CD8-positive, alpha-beta memory T cell (primary cell): Measurements from ENCODE around the gene DENND2C. TPM values are rescaled to one million over a fixed set of nuclear protein-coding genes. Genes with fewer than 3 reads are reported as not detected.

ENCODE experiments used
- CTCF ChIA-PET: fragments of 350-600 bp; sonication (Branson Sonifier 250); formaldehyde crosslinking; loops from one replicate; lab custom pipeline; 2021; ENCODE audit warnings: antibody characterized with exemption; lab: Charles Lee
- POLR2A ChIA-PET: fragments of 350-600 bp; sonication (Branson Sonifier 250); formaldehyde crosslinking; loops from one replicate; lab custom pipeline; 2021; ENCODE audit warnings: antibody characterized with exemption; lab: Charles Lee
- DNase-seq, 5 donors: peaks; one replicate each; pipeline versions ENCODE4 v3.0.0 to v3.0.0-alpha.2; 2020 to 2022; ENCODE audit warnings: mixed read lengths in 1 of 5
- H3K27ac ChIP-seq: one replicate; pipeline ENCODE4 v1.7.0; 2013; ENCODE audit warnings: low read depth, mild to moderate bottlenecking, low read length, moderate library complexity
- H3K27me3 ChIP-seq: 2 replicates; pipeline ENCODE4 v1.7.0; 2013; ENCODE audit warnings: low read length, mild to moderate bottlenecking; ENCODE audit not compliant: insufficient read depth, poor library complexity, severe bottlenecking
- H3K36me3 ChIP-seq: 2 replicates; pipeline ENCODE4 v1.7.0; 2013; ENCODE audit warnings: mild to moderate bottlenecking, low read length, moderate library complexity; ENCODE audit not compliant: insufficient read depth
- H3K4me1 ChIP-seq: 2 replicates; pipeline ENCODE4 v1.7.0; 2013; ENCODE audit warnings: mild to moderate bottlenecking, low read length, moderate library complexity; ENCODE audit not compliant: insufficient read depth
- H3K4me3 ChIP-seq: 2 replicates; pipeline ENCODE4 v1.7.0; 2013; ENCODE audit warnings: mild to moderate bottlenecking, low read length
- H3K9me3 ChIP-seq: 2 replicates; pipeline ENCODE4 v1.7.0; 2013; ENCODE audit warnings: mild to moderate bottlenecking, low read length
- H3K27ac Mint-ChIP-seq, 8 donors: one replicate each; pipeline ENCODE4 v1.8.0; 2020 to 2021; ENCODE audit warnings: mixed read lengths in 8 of 8, mild to moderate bottlenecking in 6 of 8, inconsistent platforms in 3 of 8, moderate library complexity in 3 of 8
- H3K27me3 Mint-ChIP-seq, 2 donors: one replicate each; pipeline ENCODE4 v1.8.0; 2020 to 2021; ENCODE audit warnings: mixed read lengths in 2 of 2, mild to moderate bottlenecking in 1 of 2, moderate library complexity in 1 of 2
- H3K36me3 Mint-ChIP-seq, 3 donors: one replicate each; pipeline ENCODE4 v1.8.0; 2020 to 2021; ENCODE audit warnings: mixed read lengths in 3 of 3, inconsistent platforms in 1 of 3, mild to moderate bottlenecking in 1 of 3
- H3K4me1 Mint-ChIP-seq, 3 donors: one replicate each; pipeline ENCODE4 v1.8.0; 2020 to 2021; ENCODE audit warnings: mixed read lengths in 3 of 3, inconsistent platforms in 1 of 3, mild to moderate bottlenecking in 1 of 3
- H3K4me3 Mint-ChIP-seq, 7 donors: one replicate each; pipeline ENCODE4 v1.8.0; 2020 to 2021; ENCODE audit warnings: mixed read lengths in 7 of 7, mild to moderate bottlenecking in 6 of 7, moderate library complexity in 4 of 7, inconsistent platforms in 2 of 7
- H3K9me3 Mint-ChIP-seq, 5 donors: one replicate each; pipeline ENCODE4 v1.8.0; 2020 to 2022; ENCODE audit warnings: mixed read lengths in 5 of 5, mild to moderate bottlenecking in 3 of 5, moderate library complexity in 2 of 5, inconsistent platforms in 1 of 5
- polyA plus RNA-seq: library from polyadenylated mRNA; unstranded; fragments of 300-500 nt; fragmentation: Illumina TruSeq; gene quantifications from one replicate; pipeline ENCODE4 v1.2.3, GENCODE V29; 2021
- total RNA-seq, 2 experiments: library from RNA; stranded (reverse); gene quantifications; one replicate each; pipeline ENCODE4 v1.2.3, GENCODE V29; 2021

Gene DENND2C
- total and polyA plus RNA-seq, 3 experiments from 2014 or later, result 0.47 to 0.75 (median 0.59) TPM

DNA sequence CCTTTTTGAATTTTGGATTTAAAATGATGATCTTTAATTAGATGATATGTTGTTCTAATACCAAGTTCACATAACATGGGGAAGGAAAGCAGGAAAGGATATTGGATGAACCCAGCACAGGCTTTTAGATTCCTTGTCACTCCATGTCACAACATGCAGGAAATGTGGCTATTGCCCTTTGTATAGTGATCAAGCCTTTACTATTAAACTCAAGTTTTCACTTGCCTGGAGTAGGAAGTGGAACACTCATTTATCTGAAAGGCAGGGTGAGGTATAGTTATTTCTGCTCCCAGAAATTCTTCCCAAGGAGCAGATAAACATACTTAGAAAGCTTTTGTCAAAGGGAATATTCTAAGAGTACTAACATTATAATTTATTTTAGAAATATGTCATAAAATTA lies 51.2 kb downstream of the DENND2C start:
- Mint-ChIP-seq H3K36me3 (peaks cover 0 to 2% (median 0%) of the 10 kb centered on the region in 3 donors), H3K27ac (no peak overlapping the region), H3K9me3 (no peaks in the 10 kb centered on the region), H3K27me3 (peaks cover 2 to 3% of the 10 kb centered on the region in 2 donors), H3K4me1 (no peaks in the 10 kb centered on the region), H3K4me3 (no peak overlapping the region)
- Histone ChIP-seq H3K27me3 (no peaks in the 10 kb centered on the region), H3K27ac (no peak overlapping the region), H3K9me3 (no peaks in the 10 kb centered on the region), H3K4me3 (no peak overlapping the region), H3K4me1 (no peaks in the 10 kb centered on the region), H3K36me3 (no peaks in the 10 kb centered on the region)
- no peak for DNase-seq
- POLR2A ChIA-PET, result no interaction called here
- CTCF ChIA-PET, result no interaction called here

DNA sequence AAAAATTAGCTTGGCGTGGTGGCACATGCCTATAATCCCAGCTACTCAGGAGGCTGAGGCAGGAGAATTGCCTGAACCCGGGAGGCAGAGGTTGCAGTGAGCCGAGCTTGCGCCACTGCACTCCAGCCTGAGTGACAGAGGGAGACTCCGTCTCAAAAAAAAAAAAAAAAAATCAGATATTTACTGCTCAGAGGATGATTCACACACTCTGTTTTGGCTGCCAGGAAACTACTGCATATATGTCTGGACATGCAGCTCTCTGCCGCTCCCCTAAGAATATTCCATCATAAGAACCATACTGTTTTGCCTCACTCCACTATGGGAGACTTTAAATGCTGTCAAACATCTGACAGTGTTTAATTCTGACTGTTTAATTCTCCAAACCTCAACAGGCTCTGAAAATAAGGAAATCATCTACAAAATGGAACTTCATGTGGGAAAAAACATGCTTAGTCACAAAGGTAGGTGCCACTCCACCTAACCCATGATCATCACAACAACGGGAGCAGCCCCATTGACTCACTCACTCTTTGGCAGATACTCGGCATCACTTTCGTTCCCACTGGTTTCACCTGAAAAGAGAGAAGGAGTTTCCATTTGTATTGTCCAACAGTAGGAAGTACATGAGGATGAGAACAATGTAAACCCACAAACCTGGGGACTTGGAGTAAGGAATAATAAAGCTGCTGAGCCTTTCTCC lies 59.2 kb downstream of the DENND2C start:
- Mint-ChIP-seq H3K4me1 (no peaks in the 10 kb centered on the region), H3K27ac (no peak overlapping the region), H3K9me3 (no peaks in the 10 kb centered on the region), H3K36me3 (no peaks in the 10 kb centered on the region), H3K4me3 (no peak overlapping the region), H3K27me3 (peaks cover 3 to 21% of the 10 kb centered on the region in 2 donors)
- no peak for DNase-seq
- Histone ChIP-seq H3K27ac (no peak overlapping the region), H3K27me3 (no peaks in the 10 kb centered on the region), H3K4me3 (no peak overlapping the region), H3K4me1 (no peaks in the 10 kb centered on the region), H3K9me3 (no peaks in the 10 kb centered on the region), H3K36me3 (no peaks in the 10 kb centered on the region)
- ChIA-PET CTCF (no interaction called here), POLR2A (no interaction called here)

DNA sequence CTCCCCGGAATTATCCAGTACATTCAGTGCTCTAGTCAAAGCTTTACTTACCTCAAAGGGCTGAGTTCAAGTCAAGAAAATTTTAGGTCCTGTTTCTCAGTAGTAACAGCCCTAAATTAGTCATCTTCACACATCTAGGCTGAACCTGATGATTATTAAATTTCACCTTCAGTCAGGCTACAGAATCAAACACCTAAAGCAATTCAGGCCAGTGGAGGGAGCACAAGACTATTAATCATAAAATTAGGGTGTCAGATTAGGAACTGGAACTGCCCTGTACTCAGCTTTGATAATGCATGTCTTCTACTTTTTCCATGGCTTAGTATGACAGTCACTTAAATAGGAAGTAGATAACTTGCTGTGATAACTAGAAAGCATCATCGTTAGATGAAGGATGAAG lies 60.0 kb downstream of the DENND2C start:
- Mint-ChIP-seq H3K4me1 (no peaks in the 10 kb centered on the region), H3K9me3 (no peaks in the 10 kb centered on the region), H3K36me3 (no peaks in the 10 kb centered on the region), H3K27me3 (peaks cover 3 to 22% of the 10 kb centered on the region in 2 donors), H3K27ac (no peak overlapping the region), H3K4me3 (no peak overlapping the region)
- POLR2A ChIA-PET, result no interaction called here
- Histone ChIP-seq H3K4me1 (no peaks in the 10 kb centered on the region), H3K27me3 (no peaks in the 10 kb centered on the region), H3K4me3 (no peak overlapping the region), H3K27ac (no peak overlapping the region), H3K9me3 (no peaks in the 10 kb centered on the region), H3K36me3 (no peaks in the 10 kb centered on the region)
- no peak for DNase-seq
- CTCF ChIA-PET, result no interaction called here

DNA sequence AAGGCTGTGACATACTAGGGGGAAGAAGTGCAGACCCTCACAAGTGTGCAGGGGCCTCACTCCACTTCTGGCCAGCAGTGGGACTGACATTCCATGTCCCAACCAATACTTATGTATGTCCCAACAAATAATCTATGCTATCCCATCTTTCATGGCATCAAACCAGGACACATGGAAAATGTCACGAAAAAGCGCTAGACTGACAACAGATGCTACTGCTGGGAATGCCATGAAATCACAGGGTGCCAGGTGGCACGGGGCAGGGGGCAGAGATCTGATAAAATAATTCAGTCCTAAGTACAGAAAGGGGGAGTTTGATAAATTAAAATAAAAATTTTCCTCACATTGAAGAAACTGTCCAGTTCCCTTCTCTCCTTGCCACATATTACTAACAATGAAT lies 60.8 kb downstream of the DENND2C start:
- POLR2A ChIA-PET, result no interaction called here
- Mint-ChIP-seq H3K36me3 (no peaks in the 10 kb centered on the region), H3K27ac (no peak overlapping the region), H3K4me1 (no peaks in the 10 kb centered on the region), H3K27me3 (peaks cover 2 to 22% of the 10 kb centered on the region in 2 donors), H3K9me3 (no peaks in the 10 kb centered on the region), H3K4me3 (no peak overlapping the region)
- DNase-seq, result no peak
- Histone ChIP-seq H3K27me3 (no peaks in the 10 kb centered on the region), H3K9me3 (no peaks in the 10 kb centered on the region), H3K36me3 (no peaks in the 10 kb centered on the region), H3K4me3 (no peak overlapping the region), H3K4me1 (no peaks in the 10 kb centered on the region), H3K27ac (no peak overlapping the region)
- CTCF ChIA-PET, result no interaction called here

DNA sequence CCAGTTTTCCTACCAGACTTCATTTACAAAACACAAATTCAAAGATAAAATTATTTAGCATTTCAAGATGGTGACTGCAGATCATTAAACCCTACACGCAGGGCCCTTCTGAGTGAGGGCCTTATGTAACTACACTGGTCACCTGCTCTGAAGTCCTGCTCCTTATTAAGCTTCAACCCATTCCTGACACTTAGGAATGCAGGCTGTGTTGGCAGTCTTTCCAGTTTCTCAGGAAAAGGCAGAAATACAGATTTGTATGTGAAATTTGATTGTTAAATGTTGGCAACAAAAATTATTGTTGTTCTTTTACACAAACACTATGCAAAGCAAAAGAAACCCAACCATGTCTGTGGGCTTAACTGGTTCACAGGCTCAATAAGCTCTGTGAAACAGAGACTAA lies 62.6 kb downstream of the DENND2C start:
- no peak overlapping the region for H3K27ac ChIP-seq
- H3K4me1 ChIP-seq, result no peaks in the 10 kb centered on the region
- ChIA-PET POLR2A (no interaction called here), CTCF (no interaction called here)
- H3K4me3 ChIP-seq, result no peak overlapping the region
- Mint-ChIP-seq H3K27ac (no peak overlapping the region), H3K36me3 (no peaks in the 10 kb centered on the region), H3K9me3 (no peaks in the 10 kb centered on the region), H3K4me1 (no peaks in the 10 kb centered on the region), H3K27me3 (peaks cover 0 to 14% of the 10 kb centered on the region in 2 donors), H3K4me3 (no peak overlapping the region)
- H3K36me3 ChIP-seq, result no peaks in the 10 kb centered on the region
- no peak for DNase-seq
- H3K9me3 ChIP-seq, result no peaks in the 10 kb centered on the region
- H3K27me3 ChIP-seq, result no peaks in the 10 kb centered on the region

DNA sequence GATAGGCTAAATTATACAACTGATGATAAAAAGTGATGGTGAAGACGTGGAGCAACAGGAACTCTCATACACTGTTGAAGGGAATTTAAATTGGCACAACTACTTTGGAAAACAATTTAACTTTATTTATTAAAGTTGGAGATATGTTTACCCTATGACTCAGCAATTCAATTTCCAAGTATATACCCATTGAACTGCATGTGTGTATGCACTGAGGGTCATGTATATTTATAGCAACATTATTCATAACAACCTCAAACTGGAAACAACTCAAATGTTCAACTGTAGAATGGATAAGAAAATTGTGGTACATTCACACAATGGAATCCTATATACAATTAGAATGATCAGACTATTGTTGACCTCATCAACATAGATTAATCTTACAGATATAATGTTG lies 71.9 kb downstream of the DENND2C start:
- ChIA-PET CTCF (no interaction called here), POLR2A (no interaction called here)
- Mint-ChIP-seq H3K4me3 (no peak overlapping the region), H3K9me3 (no peaks in the 10 kb centered on the region), H3K36me3 (peaks cover 0 to 4% (median 2%) of the 10 kb centered on the region in 3 donors), H3K27me3 (peaks cover 6 to 23% of the 10 kb centered on the region in 2 donors), H3K27ac (no peak overlapping the region), H3K4me1 (no peaks in the 10 kb centered on the region)
- Histone ChIP-seq H3K4me3 (no peak overlapping the region), H3K36me3 (no peaks in the 10 kb centered on the region), H3K27ac (no peak overlapping the region), H3K9me3 (no peaks in the 10 kb centered on the region), H3K27me3 (no peaks in the 10 kb centered on the region), H3K4me1 (no peaks in the 10 kb centered on the region)
- no peak for DNase-seq

DNA sequence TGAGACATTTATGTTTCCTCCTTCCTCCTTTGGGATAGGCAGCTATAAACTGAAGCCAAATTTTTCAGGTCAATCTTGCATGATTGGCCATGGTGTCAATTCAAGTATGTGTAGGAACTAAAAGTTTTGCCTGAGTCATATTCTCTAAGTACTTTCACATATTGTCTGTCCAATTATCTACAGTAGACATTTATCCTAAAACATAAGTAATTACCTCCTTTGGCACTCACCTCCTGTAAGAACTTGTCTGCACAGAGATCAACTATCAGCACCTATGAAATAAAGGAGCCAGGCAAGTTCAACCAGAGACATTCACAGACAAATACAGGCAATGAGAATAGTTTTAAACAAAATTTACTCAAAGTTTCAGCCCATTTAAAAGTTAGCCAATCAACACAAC lies 74.2 kb downstream of the DENND2C start:
- Histone ChIP-seq H3K4me1 (no peaks in the 10 kb centered on the region), H3K27me3 (no peaks in the 10 kb centered on the region), H3K4me3 (no peak overlapping the region), H3K27ac (no peak overlapping the region), H3K9me3 (no peaks in the 10 kb centered on the region), H3K36me3 (no peaks in the 10 kb centered on the region)
- Mint-ChIP-seq H3K9me3 (no peaks in the 10 kb centered on the region), H3K36me3 (peaks cover 0 to 4% (median 2%) of the 10 kb centered on the region in 3 donors), H3K4me1 (no peaks in the 10 kb centered on the region), H3K4me3 (no peak overlapping the region), H3K27ac (no peak overlapping the region), H3K27me3 (peaks cover 17 to 33% of the 10 kb centered on the region in 2 donors)
- ChIA-PET CTCF (no interaction called here), POLR2A (no interaction called here)
- no peak for DNase-seq

DNA sequence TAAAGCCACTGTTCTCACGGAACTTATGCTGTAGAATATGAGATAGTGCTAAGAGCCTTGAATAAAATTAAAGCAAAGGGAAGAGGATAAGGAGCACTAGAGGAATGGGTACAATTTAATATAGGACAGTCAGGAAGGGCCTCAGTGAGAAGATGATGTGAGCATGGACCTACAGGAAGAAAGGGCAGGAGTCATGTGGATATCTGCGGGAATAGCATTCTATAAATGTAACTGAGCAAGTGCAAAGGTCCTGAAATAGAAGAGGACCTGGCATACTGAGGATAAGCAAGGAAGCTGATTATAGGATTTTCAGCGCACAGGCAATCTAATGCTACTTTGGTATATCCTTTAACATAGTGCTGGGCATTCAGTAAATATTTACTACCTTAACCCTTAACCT lies 75.8 kb downstream of the DENND2C start:
- Histone ChIP-seq H3K36me3 (no peaks in the 10 kb centered on the region), H3K4me1 (no peaks in the 10 kb centered on the region), H3K4me3 (no peak overlapping the region), H3K27ac (no peak overlapping the region), H3K9me3 (no peaks in the 10 kb centered on the region), H3K27me3 (no peaks in the 10 kb centered on the region)
- H3K27ac Mint-ChIP-seq, result no peak overlapping the region
- ChIA-PET POLR2A (no interaction called here), CTCF (no interaction called here)
- H3K36me3 Mint-ChIP-seq, result peaks cover 0 to 4% (median 2%) of the 10 kb centered on the region in 3 donors
- DNase-seq, result no peak
- H3K27me3 Mint-ChIP-seq, result peaks cover 19 to 40% of the 10 kb centered on the region in 2 donors
- H3K9me3 Mint-ChIP-seq, result no peaks in the 10 kb centered on the region
- H3K4me3 Mint-ChIP-seq, result no peak overlapping the region
- no peaks in the 10 kb centered on the region for H3K4me1 Mint-ChIP-seq
